RWPE2 (cell line): ENCODE data around the gene RPE.

ENCODE experiments used
- ATAC-seq: fragments of 200-7000 bp; cut with Tn5 transposase; 3 replicates; pipeline ENCODE4 v1.9.1; 2021; ENCODE audit warnings: low read depth
- DNase-seq: peaks from one replicate; pipeline ENCODE4 v3.0.0-alpha.2; 2020; ENCODE audit warnings: low spot score
- H3K27ac ChIP-seq: fragments of 450-650 bp; 2 replicates; pipeline ENCODE4 v1.5.1; 2017; ENCODE audit warnings: mild to moderate bottlenecking; ENCODE audit not compliant: poor library complexity, severe bottlenecking
- H3K27me3 ChIP-seq: fragments of 250-450 bp; sonication (Bioruptor Pico); 2 replicates; pipeline ENCODE4 v1.5.1; 2021; ENCODE audit warnings: mild to moderate bottlenecking, moderate library complexity; ENCODE audit not compliant: insufficient read depth, poor library complexity, severe bottlenecking
- H3K36me3 ChIP-seq: fragments of 250-450 bp; sonication (Bioruptor Pico); 2 replicates; pipeline ENCODE4 v1.5.1; 2020; ENCODE audit warnings: low read depth, mild to moderate bottlenecking, moderate library complexity
- H3K4me1 ChIP-seq: fragments of 250-450 bp; sonication (Bioruptor Pico); 2 replicates; pipeline ENCODE4 v1.5.1; 2021; ENCODE audit warnings: mild to moderate bottlenecking, moderate library complexity; ENCODE audit not compliant: insufficient read depth, poor library complexity, severe bottlenecking
- H3K4me3 ChIP-seq: fragments of 250-450 bp; sonication (Bioruptor Pico); 2 replicates; pipeline ENCODE4 v1.5.1; 2021; ENCODE audit warnings: mild to moderate bottlenecking, moderate library complexity; ENCODE audit not compliant: severe bottlenecking
- H3K9me3 ChIP-seq: fragments of 250-450 bp; sonication (Bioruptor Pico); 2 replicates; pipeline ENCODE4 v1.5.1; 2021; ENCODE audit warnings: mild to moderate bottlenecking, moderate library complexity; ENCODE audit not compliant: severe bottlenecking
- TF ChIP-seq, protein P1 (sequence below): fragments of 450-650 bp; IDR thresholded peaks from one replicate; pipeline ENCODE4 v1.5.1; 2017; ENCODE audit warnings: mild to moderate bottlenecking, moderate library complexity; ENCODE audit not compliant: poor library complexity, severe bottlenecking

Gene RPE

DNA sequence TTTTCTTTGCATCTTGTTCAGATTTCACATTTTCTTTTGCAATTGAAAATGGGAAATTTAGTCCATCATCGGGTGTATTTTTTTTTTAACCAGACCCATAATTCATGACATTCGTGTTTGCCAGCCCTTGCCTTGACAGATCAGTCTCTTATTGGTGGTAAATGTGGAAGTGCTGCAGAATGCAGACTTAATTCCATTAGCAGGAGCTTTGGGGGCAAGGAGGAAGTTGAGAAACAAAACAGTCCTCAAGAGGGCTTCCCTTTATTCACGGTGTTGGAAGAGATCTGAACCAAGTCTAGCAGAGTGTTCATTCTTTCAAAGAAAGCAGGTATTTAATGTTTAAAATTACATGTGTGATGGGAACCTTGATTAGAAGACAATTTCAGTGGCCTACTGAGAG is 16.6 kb upstream of the RPE start:
- TF ChIP-seq, protein P1, sequence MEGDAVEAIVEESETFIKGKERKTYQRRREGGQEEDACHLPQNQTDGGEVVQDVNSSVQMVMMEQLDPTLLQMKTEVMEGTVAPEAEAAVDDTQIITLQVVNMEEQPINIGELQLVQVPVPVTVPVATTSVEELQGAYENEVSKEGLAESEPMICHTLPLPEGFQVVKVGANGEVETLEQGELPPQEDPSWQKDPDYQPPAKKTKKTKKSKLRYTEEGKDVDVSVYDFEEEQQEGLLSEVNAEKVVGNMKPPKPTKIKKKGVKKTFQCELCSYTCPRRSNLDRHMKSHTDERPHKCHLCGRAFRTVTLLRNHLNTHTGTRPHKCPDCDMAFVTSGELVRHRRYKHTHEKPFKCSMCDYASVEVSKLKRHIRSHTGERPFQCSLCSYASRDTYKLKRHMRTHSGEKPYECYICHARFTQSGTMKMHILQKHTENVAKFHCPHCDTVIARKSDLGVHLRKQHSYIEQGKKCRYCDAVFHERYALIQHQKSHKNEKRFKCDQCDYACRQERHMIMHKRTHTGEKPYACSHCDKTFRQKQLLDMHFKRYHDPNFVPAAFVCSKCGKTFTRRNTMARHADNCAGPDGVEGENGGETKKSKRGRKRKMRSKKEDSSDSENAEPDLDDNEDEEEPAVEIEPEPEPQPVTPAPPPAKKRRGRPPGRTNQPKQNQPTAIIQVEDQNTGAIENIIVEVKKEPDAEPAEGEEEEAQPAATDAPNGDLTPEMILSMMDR = no peak
- no peak for ATAC-seq
- DNase-seq = no peak
- Histone ChIP-seq H3K36me3 (no peaks in the 10 kb centered on the region), H3K4me3 (no peak overlapping the region), H3K27me3 (no peaks in the 10 kb centered on the region), H3K9me3 (no peaks in the 10 kb centered on the region), H3K4me1 (no peaks in the 10 kb centered on the region), H3K27ac (no peak overlapping the region)

DNA sequence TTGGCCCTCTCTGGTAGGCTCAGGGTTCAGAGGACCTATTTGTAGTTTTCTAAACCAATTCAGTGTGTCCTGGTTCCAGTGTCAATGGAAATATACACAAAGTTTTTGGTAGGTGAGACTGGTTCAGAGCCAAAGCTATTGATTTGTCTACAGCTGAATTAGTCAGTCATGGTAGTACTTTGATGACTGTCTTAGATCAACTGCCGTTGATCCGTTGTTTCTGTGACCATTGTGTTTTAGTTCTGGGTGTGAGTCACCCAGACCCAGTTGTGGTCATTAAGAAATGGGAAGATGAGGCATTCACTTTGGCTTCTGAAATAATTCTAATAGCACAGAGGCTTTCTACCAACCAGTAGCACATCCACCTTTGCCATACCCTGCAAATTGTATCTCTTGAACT is 16.0 kb upstream of the RPE start:
- H3K36me3 ChIP-seq = no peaks in the 10 kb centered on the region
- H3K9me3 ChIP-seq = no peaks in the 10 kb centered on the region
- no peaks in the 10 kb centered on the region for H3K4me1 ChIP-seq
- TF ChIP-seq, protein P1 = no peak
- ATAC-seq (no peak), DNase-seq (no peak)
- no peak overlapping the region for H3K27ac ChIP-seq
- H3K4me3 ChIP-seq = no peak overlapping the region
- H3K27me3 ChIP-seq = no peaks in the 10 kb centered on the region

DNA sequence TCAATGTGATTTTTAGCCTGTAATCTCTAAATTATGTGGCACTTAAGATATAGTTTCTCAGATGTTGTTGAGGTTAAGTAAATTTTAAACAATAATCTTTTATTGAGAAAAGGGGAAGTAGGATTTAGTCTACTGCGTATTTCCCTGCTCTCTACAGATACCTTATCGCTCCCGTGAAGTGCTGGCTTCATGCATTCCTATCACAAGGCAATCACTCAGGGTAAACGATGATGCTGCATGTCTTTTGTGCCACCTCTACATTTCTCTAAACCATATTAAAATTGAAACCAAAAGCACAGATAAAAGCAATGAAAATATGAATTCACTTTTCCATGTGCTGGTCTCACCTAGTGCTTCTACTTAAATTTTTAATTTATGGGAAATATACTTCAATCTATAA is 14.4 kb upstream of the RPE start:
- H3K4me3 ChIP-seq = no peak overlapping the region
- H3K9me3 ChIP-seq = no peaks in the 10 kb centered on the region
- TF ChIP-seq, protein P1 = no peak
- H3K36me3 ChIP-seq = no peaks in the 10 kb centered on the region
- no peak overlapping the region for H3K27ac ChIP-seq
- DNase-seq = no peak
- no peak for ATAC-seq
- H3K4me1 ChIP-seq = no peaks in the 10 kb centered on the region
- no peaks in the 10 kb centered on the region for H3K27me3 ChIP-seq

DNA sequence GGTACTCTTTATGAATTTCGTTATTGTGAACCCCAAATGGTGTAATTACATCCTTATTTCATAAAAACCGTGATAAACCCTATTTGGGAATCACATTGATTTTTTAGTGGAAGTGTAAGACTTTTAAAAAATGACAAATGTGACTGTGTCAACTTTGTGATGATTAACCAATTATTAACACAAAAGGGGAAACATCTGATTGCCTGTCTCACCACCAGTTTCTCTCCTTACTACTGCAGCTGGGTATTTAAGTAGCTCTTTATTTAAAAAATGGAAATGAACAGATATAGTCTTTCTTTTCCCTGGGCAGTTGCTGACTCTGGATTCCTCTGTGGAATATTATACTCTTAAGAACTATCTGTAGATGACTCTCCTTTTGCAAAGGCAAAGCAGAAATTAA is 11.6 kb upstream of the RPE start:
- ATAC-seq = no peak
- TF ChIP-seq, protein P1 = no peak
- no peak overlapping the region for H3K27ac ChIP-seq

DNA sequence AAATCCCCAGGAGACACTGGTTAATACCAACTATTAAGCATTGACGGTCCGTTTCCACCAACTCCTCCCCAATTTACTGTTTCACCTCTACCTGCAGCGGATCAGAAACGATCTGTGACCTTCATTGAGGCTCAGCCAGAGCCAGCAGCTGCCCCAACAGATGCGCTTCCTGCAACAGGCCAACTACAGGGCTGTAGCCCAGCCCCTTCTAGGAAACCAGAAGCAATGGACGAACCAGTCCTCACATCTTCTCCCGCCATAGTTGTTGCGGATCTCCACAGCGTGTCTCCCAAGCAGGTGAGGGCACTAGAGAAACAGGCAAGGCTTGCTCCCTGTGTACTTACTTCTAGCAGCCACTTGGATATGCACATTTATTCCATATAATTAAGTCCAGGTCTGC is 8.5 kb upstream of the RPE start:
- Histone ChIP-seq H3K4me1 (no peaks in the 10 kb centered on the region), H3K27me3 (no peaks in the 10 kb centered on the region), H3K9me3 (no peaks in the 10 kb centered on the region), H3K27ac (no peak overlapping the region), H3K4me3 (no peak overlapping the region), H3K36me3 (no peaks in the 10 kb centered on the region)
- ATAC-seq = no peak
- TF ChIP-seq, protein P1 = no peak
- no peak for DNase-seq

More for the DNA sequence above, 11.6 kb upstream of the RPE start:
- H3K4me1 ChIP-seq = no peaks in the 10 kb centered on the region
- H3K4me3 ChIP-seq = no peak overlapping the region
- H3K36me3 ChIP-seq = no peaks in the 10 kb centered on the region
- no peaks in the 10 kb centered on the region for H3K27me3 ChIP-seq
- H3K9me3 ChIP-seq = no peaks in the 10 kb centered on the region
- no peak for DNase-seq
